HG03521 (cell line): ENCODE measurements around the gene MARCHF11.

Source experiments
- ATAC-seq: cut with Tn5 transposase; IDR thresholded peaks from one replicate; pipeline ENCODE4 v1.9.1; 2021; ENCODE audit warnings: mild to moderate bottlenecking, moderate library complexity; ENCODE audit not compliant: unreplicated experiment

The MARCHF11 gene

GRCh38 chr5:16135003-16135402 lies 44.6 kb downstream of the MARCHF11 start:
- ATAC-seq, result no peak

GRCh38 chr5:16134204-16134603 lies 45.4 kb downstream of the MARCHF11 start:
- no peak for ATAC-seq

GRCh38 chr5:16131878-16132277 lies 47.7 kb downstream of the MARCHF11 start:
- no peak for ATAC-seq

GRCh38 chr5:16128944-16129343 lies 50.6 kb downstream of the MARCHF11 start:
- no peak for ATAC-seq

- ATAC-seq, result no peak
These were observed 51.6 kb downstream of the MARCHF11 start for GRCh38 chr5:16127865-16128544.

GRCh38 chr5:16120579-16120978 lies 59.0 kb downstream of the MARCHF11 start:
- ATAC-seq, result no peak

- no peak for ATAC-seq
These were observed 59.8 kb downstream of the MARCHF11 start for GRCh38 chr5:16119790-16120189.

- ATAC-seq, result no peak
These were observed 64.5 kb downstream of the MARCHF11 start for GRCh38 chr5:16115140-16115539.

- no peak for ATAC-seq
These were observed 71.2 kb downstream of the MARCHF11 start for GRCh38 chr5:16108418-16108817.

GRCh38 chr5:16104961-16105360 lies 74.6 kb downstream of the MARCHF11 start:
- no peak for ATAC-seq

- ATAC-seq, result no peak
These were observed 84.0 kb downstream of the MARCHF11 start for GRCh38 chr5:16095612-16096011.

GRCh38 chr5:16090270-16090669 lies 89.3 kb downstream of the MARCHF11 start:
- ATAC-seq, result no peak

- no peak for ATAC-seq
These were observed 96.6 kb downstream of the MARCHF11 start for GRCh38 chr5:16082982-16083381.

- no peak for ATAC-seq
These were observed 97.5 kb downstream of the MARCHF11 start for GRCh38 chr5:16082053-16082452.

GRCh38 chr5:16081376-16081955 lies 98.1 kb downstream of the MARCHF11 start:
- no peak for ATAC-seq

- ATAC-seq, result no peak
These were observed 102.9 kb downstream of the MARCHF11 start for GRCh38 chr5:16076657-16077056.

- no peak for ATAC-seq
These were observed 105.2 kb downstream of the MARCHF11 start for GRCh38 chr5:16074358-16074757.

- ATAC-seq, result no peak
These were observed 107.0 kb downstream of the MARCHF11 start for GRCh38 chr5:16072616-16073015.

GRCh38 chr5:16067415-16067814 lies 112.2 kb downstream of the MARCHF11 start:
- ATAC-seq, result peak; percentile 90

GRCh38 chr5:16066810-16067209 lies 112.8 kb downstream of the MARCHF11 start:
- ATAC-seq, result no peak

- no peak for ATAC-seq
These were observed 113.3 kb downstream of the MARCHF11 start for GRCh38 chr5:16066320-16066719.

GRCh38 chr5:16065831-16066230 lies 113.8 kb downstream of the MARCHF11 start:
- ATAC-seq, result no peak
